Activated CD4-positive, alpha-beta T cell treated with anti-CD3 and anti-CD28 coated beads, Interleukin-2, amount 10 ng/mL, durations not matched to agents 24 days and 14 days (primary cell): ENCODE measurements around the gene PPP6R2. TPM values are rescaled to one million over a fixed set of nuclear protein-coding genes. Genes with fewer than 3 reads are reported as not detected.
"Not testable (repeated sequence)": the region's sequence is repeated elsewhere in the genome, so short reads cannot be mapped to it uniquely, and the experiment has no call there.

Experiments
- DNase-seq: peaks from one replicate; pipeline ENCODE4 v3.0.0; 2022
- H3K27ac Mint-ChIP-seq: one replicate; pipeline ENCODE4 v1.8.0; 2022; ENCODE audit warnings: mild to moderate bottlenecking, mixed read lengths
- H3K27me3 Mint-ChIP-seq: one replicate; pipeline ENCODE4 v1.8.0; 2022; ENCODE audit warnings: mixed read lengths
- H3K36me3 Mint-ChIP-seq: one replicate; pipeline ENCODE4 v1.8.0; 2022; ENCODE audit warnings: low read depth, mild to moderate bottlenecking, mixed read lengths
- H3K4me1 Mint-ChIP-seq: one replicate; pipeline ENCODE4 v1.8.0; 2021; ENCODE audit warnings: mixed read lengths
- H3K4me3 Mint-ChIP-seq: one replicate; pipeline ENCODE4 v1.8.0; 2022; ENCODE audit warnings: mild to moderate bottlenecking, moderate library complexity, mixed read lengths
- H3K9me3 Mint-ChIP-seq: one replicate; pipeline ENCODE4 v1.8.0; 2021; ENCODE audit warnings: mixed read lengths
- intact Hi-C: fragments of 100-400 bp; cut with micrococcal nuclease; formaldehyde crosslinking; loops from one replicate; pipeline ENCODE4 v1.15.1; 2023
- total RNA-seq: library from RNA; stranded (reverse); gene quantifications from 2 replicates; pipeline ENCODE4 v1.2.3, GENCODE V29; 2022

Gene PPP6R2
- total RNA-seq, 1 donor from 2014 or later: 44.0 TPM

DNA sequence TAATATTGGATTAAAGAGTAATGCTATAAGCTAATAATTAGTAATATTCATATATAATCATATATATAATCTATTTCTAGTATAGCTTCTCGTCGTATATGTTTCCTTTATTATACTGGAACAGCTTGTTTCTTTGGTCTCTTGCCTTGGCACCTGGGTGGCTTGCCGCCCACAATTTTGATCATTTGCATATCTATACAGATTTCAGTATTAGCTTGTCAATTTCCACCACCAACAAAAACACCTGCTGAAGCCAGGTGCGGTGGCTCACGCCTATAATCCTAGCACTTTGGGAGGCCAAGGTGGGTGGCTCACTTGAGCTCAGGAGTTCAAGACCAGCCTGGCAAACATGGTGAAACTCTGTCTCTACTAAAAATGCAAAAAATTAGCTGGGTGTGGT lies 8.7 kb upstream of the PPP6R2 start:
- H3K9me3 Mint-ChIP-seq, H3K4me3 Mint-ChIP-seq, intact Hi-C loops, H3K27me3 Mint-ChIP-seq, H3K27ac Mint-ChIP-seq, H3K4me1 Mint-ChIP-seq, H3K36me3 Mint-ChIP-seq, DNase-seq: not testable (repeated sequence)

DNA sequence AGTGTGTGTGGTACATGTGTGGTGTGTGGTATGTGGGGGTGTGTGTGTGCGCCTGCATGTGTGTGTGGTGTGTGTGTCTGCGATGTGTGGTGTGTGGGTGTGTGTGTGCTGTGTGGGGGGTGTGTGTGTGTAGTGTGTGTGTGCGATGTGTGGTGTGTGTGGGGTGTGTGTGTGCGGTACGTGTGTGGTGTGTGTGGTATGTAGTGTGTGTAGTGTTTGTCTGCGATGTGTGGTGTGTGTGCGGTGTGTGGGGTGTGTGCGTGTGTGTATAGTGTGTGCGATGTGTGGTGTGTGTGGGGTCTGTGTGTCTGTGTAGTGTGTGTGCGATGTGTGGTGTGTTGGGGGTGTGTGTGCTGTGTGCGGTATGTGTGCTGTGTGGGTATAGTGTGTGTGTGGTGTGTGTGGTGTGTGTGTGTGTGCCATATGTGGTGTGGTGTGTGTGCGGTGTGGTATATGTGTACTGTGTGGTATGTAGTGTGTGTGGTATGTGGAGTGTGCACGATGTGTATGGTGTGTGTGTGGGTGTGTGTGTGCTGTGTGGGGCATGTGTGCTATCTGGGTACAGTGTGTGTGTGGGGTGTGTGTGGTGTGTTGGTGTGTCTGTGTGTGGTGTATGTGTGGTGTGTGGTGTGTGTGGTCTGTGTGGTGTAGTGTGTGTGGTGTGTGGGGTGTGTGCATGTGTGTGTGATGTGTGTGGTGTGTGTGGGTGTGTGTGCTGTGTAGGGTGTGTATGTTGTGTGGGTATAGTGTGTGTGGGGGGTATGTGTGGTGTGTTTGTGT lies 5.7 kb upstream of the PPP6R2 start:
- H3K27me3 Mint-ChIP-seq: no peaks in the 10 kb centered on the region

DNA sequence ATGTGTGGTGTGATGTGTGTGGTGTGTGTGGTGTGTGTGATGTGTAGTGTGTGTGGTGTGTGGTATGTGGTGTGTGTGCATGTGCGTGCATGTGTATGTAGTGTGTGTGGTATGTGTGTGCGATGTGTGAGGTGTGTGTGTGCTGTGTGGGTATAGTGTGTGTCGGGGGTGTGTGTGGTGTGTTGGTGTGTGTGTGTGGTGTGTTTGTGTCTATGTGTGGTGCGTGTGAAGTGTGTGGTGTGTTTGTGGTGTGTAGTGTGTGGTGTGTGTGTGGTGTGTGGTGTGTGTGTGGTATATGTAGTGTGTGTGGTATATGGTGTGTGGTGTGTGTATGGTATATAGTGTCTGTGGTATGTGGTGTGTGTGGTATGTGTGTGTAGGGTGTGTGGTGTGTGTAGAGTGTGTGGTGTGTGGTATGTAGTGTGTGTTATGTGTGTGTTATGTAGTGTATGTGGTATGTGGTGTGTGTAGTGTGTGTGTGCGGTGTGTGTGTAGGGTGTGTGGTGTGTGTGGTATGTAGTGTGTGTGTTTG lies 5.0 kb upstream of the PPP6R2 start:
- Mint-ChIP-seq H3K4me1 (peaks cover 4% of the 10 kb centered on the region), H3K36me3 (no peaks in the 10 kb centered on the region), H3K9me3 (no peaks in the 10 kb centered on the region), H3K27me3 (no peaks in the 10 kb centered on the region), H3K4me3 (no peak overlapping the region), H3K27ac (no peak overlapping the region)
- no peak for DNase-seq
- intact Hi-C loops: no loop called here

More for the DNA sequence above, 5.7 kb upstream of the PPP6R2 start:
- peaks cover 4% of the 10 kb centered on the region for H3K4me1 Mint-ChIP-seq
- H3K36me3 Mint-ChIP-seq: no peaks in the 10 kb centered on the region
- no peak overlapping the region for H3K4me3 Mint-ChIP-seq
- DNase-seq: no peak
- H3K27ac Mint-ChIP-seq: no peak overlapping the region
- no peaks in the 10 kb centered on the region for H3K9me3 Mint-ChIP-seq
- intact Hi-C loops: no loop called here

DNA sequence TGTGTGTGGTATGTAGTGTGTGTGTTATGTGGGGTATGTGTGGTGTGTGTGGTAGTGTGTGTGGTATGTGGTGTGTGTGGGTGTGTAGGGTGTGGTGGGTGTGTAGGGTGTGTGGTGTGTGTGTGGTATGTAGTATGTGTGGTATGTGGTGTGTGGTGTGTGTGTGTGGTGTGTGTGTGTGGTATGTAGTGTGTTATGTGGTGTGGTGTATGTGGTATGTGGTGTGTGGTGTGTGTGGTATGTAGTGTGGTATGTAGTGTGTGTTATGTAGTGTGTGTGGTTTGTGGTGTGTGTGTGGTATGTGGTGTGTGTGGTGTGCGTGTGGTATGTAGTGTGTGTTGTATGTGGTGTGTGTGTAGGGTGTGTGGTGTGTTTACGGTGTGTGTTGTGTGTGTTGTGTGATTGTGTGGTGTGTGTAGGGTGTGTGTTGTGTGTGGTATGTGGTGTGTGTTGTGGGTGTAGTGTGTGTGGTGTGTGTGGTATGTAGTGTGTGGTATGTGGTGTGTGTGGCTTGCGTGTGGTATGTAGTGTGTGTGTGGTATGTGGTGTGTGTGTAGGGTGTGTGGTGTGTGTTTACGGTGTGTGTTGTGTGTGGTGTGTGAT lies 4.2 kb upstream of the PPP6R2 start:
- intact Hi-C loops: no loop called here
- peak; percentile 62 for DNase-seq
- H3K4me3 Mint-ChIP-seq: no peak overlapping the region
- no peaks in the 10 kb centered on the region for H3K9me3 Mint-ChIP-seq
- H3K4me1 Mint-ChIP-seq: peaks cover 4% of the 10 kb centered on the region
- H3K27ac Mint-ChIP-seq: no peak overlapping the region
- no peaks in the 10 kb centered on the region for H3K27me3 Mint-ChIP-seq
- no peaks in the 10 kb centered on the region for H3K36me3 Mint-ChIP-seq

DNA sequence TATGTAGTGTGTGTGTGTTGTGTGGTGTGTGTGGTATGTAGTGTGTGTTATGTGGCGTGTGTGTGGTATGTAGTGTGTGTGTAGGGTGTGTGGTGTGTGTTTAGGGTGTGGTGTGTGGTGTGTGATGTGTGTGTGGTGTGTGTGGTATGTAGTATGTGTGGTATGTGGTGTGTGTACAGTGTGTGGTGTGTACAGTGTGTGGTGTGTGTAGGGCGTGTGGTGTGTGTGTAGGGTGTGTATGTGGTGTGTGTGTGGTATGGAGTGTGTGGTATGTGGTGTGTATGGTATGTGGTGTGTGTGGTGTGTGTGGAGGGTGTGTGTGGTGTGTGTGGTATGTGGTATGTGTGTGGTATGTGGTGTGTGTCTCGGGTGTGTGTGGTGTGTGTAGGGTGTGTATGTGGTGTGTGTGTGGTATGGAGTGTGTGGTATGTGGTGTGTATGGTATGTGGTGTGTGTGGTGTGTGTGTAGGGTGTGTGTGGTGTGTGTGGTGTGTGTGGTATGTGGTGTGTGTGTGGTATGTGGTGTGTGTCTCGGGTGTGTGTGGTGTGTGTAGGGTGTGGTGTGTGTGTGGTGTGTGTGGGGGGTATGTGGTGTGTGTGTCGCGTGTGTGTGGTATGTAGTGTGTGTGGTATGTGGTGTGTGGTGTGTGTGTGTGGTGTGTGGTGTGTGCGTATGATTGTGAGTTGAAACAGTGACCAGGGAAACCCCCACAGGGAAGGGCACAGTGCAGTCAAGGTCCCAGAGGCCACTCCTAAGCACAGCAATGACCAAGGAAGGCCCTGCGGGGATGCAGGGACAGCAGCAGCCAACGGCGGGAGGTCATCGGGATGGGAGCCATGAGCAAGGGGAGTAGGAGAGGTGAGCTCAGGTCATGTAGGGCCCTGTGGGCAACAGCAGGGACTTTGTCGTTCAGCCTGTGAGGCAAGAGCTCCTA lies 2.9 kb upstream of the PPP6R2 start:
- Mint-ChIP-seq H3K27ac (no peak overlapping the region), H3K4me3 (no peak overlapping the region), H3K4me1 (peaks cover 4% of the 10 kb centered on the region), H3K9me3 (no peaks in the 10 kb centered on the region), H3K36me3 (no peaks in the 10 kb centered on the region), H3K27me3 (no peaks in the 10 kb centered on the region)
- intact Hi-C loops: loop anchor here (10.0 kb wide), 1 partner anchor 165 kb away; the partner anchor contains the start of genes LMF2 and NCAPH2
- DNase-seq: peak; percentile 71

DNA sequence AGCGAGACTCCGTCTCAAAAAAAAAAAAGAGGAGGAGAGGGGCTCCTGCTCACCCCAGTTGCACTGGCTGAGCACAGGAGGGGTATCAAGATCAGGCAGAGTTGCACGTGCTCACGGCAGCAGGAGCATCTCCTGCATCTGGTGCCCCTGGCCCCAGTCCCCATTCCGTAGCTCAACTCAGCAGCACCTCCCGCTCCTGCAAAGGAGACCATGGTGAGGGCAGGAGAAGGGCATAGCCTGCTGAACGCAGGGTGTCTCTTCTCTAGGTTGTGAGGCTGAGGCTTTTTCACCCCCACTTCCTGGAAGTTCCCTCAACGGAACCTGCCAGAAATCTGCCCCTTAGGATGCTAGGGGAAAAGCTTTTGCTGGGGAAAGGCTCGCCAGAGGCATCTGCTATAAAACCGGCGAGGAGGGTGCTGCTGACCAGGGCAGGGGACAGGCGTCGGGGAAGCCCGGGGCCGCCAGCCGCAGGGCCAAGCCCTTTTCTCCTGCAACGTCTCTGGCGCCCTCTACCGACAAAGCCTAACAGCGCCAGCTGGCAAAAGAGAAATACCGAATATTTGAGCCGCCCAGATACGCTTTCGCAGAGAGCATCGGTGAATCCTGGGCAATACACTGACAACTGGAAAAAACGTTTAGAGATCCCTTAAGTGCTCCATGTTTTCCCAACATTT lies 1.0 kb upstream of the PPP6R2 start:
- Mint-ChIP-seq H3K9me3 (no peaks in the 10 kb centered on the region), H3K27me3 (no peaks in the 10 kb centered on the region), H3K36me3 (no peaks in the 10 kb centered on the region), H3K4me1 (peaks cover 4% of the 10 kb centered on the region), H3K4me3 (peak overlapping the region; percentile 80), H3K27ac (peak overlapping the region; percentile 89)
- peak; percentile 97 for DNase-seq
- intact Hi-C loops: loop anchor here (1.0 to 10.0 kb wide), 6 partner anchors 15 to 279 kb away; partner anchors contain the start of genes DENND6B, LMF2, MAPK11 and NCAPH2

DNA sequence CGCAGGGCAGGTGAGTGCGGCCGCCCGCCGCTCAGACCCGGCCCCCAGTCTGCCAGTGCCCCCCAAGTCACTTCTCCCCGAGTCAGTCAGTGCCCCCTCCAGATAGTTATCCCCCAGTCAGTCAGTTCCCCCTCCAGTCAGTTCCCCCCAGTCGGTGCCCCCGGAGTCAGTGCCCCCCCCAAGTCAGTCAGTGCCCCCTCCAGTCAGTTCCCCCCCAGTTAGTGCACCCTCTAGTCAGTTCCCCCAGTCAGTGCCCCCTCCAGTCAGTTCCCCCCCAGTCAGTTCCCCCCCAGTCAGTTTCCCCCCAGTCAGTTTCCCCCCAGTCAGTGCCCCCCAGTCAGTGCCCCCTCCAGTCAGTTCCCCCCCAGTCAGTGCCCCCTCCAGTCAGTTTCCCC lies 411 bp downstream of the PPP6R2 start:
- H3K36me3 Mint-ChIP-seq: no peaks in the 10 kb centered on the region
- H3K27me3 Mint-ChIP-seq: no peaks in the 10 kb centered on the region
- peak overlapping the region; percentile 76 for H3K4me3 Mint-ChIP-seq
- DNase-seq: no peak
- H3K9me3 Mint-ChIP-seq: no peaks in the 10 kb centered on the region
- peak overlapping the region; percentile 72 for H3K27ac Mint-ChIP-seq
- intact Hi-C loops: loop anchor here (2.0 to 10.0 kb wide), 3 partner anchors 73 to 277 kb away; partner anchors contain the start of genes LMF2, MAPK11 and NCAPH2
- peaks cover 4% of the 10 kb centered on the region for H3K4me1 Mint-ChIP-seq

DNA sequence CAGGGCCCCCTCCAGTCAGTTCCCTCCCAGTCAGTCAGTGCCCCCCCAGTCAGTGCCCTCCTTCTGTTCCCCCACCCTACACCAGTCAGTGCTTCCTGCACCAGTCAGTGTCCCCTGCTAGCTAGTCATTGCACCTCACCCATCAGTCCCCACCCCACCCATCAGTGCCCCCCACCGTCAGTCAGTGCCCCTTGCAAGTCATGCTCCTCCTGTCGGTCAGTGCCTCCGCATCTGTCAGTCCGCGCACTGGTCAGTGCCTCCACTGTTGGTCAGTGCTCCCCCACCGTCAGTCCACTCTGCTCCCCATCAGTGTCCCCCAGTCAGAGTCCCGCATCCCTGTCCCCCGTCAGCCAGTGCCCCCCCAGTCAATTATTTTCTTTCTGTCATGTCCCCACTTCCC lies 3.3 kb downstream of the PPP6R2 start:
- H3K9me3 Mint-ChIP-seq: no peaks in the 10 kb centered on the region
- DNase-seq: no peak
- no peak overlapping the region for H3K27ac Mint-ChIP-seq
- H3K4me3 Mint-ChIP-seq: no peak overlapping the region
- H3K36me3 Mint-ChIP-seq: peaks cover 2% of the 10 kb centered on the region
- H3K27me3 Mint-ChIP-seq: no peaks in the 10 kb centered on the region
- peaks cover 3% of the 10 kb centered on the region for H3K4me1 Mint-ChIP-seq
- intact Hi-C loops: loop anchor here (10.0 kb wide), 1 partner anchor 158 kb away; the partner anchor contains the start of genes LMF2 and NCAPH2

DNA sequence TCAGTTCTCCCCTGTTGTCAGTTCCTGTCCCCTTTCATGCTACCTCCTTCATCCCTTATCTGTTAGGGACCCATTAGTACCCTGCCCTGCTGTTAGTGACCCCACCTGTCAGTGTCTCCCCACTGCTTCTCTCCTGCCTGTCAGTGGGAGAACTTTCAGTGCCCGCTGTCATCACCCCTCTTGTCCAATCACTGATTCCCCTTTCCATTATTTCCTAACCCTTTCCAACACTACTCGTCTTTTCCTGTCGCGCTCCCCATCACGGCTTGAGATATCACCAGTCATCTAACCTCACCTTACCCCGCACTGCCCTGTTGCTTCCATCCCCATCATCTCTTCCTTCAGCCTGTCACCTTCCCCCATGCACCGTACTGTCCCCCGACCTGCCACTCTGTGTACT lies 4.0 kb downstream of the PPP6R2 start:
- Mint-ChIP-seq H3K4me1 (peaks cover 1% of the 10 kb centered on the region), H3K36me3 (peaks cover 2% of the 10 kb centered on the region), H3K9me3 (no peaks in the 10 kb centered on the region), H3K27me3 (no peaks in the 10 kb centered on the region), H3K4me3 (no peak overlapping the region), H3K27ac (no peak overlapping the region)
- intact Hi-C loops: loop anchor here (10.0 kb wide), 1 partner anchor 158 kb away; the partner anchor contains the start of genes LMF2 and NCAPH2
- no peak for DNase-seq

DNA sequence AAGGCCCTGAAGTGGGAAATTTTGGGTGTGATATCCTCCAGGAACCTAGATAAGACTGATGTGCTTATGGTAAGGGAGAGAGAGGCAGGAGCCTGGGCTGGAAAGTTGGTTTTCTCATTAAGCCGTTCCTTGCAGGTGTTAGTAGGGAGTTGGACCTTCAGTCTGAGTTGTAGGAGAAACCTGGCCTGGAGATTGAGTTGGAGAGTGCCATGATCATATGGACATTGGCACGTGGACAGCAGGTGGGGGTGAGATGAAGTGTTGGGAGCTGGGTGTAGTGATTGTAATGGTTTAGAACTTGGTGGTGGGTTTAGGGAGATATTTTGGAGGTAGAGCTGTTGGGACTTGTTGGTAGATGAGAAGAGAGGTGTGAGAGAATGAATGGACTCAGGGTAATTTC lies 4.9 kb downstream of the PPP6R2 start:
- Mint-ChIP-seq H3K36me3 (peaks cover 7% of the 10 kb centered on the region), H3K27me3 (no peaks in the 10 kb centered on the region), H3K4me3 (no peak overlapping the region), H3K4me1 (peaks cover under 1% of the 10 kb centered on the region), H3K9me3 (no peaks in the 10 kb centered on the region), H3K27ac (no peak overlapping the region)
- DNase-seq: no peak
- intact Hi-C loops: loop anchor here (10.0 kb wide), 1 partner anchor 157 kb away; the partner anchor contains the start of genes LMF2 and NCAPH2

DNA sequence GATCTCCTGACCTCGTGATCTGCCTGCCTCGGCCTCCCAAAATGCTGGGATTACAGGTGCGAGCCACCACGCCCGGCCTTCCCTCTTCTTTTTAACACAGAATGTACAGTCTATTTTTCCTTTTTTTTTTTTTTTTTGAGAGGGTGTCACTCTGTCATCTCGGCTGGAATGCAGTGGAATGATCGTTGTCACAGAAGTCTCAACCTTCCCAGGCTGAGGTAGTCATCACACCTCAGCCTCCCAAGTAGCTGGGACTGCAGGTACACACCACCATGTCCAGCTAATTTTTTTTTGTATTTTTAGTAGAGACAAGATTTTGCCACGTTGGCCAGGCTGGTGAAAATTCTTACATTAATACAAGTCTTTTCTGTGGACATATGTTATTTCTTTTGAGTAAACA lies 13.1 kb downstream of the PPP6R2 start:
- H3K27me3 Mint-ChIP-seq: no peaks in the 10 kb centered on the region
- H3K9me3 Mint-ChIP-seq: no peaks in the 10 kb centered on the region
- H3K4me3 Mint-ChIP-seq: no peak overlapping the region
- DNase-seq: no peak
- no peak overlapping the region for H3K27ac Mint-ChIP-seq
- peaks cover 33% of the 10 kb centered on the region for H3K36me3 Mint-ChIP-seq
- intact Hi-C loops: no loop called here
- peaks cover 18% of the 10 kb centered on the region for H3K4me1 Mint-ChIP-seq

DNA sequence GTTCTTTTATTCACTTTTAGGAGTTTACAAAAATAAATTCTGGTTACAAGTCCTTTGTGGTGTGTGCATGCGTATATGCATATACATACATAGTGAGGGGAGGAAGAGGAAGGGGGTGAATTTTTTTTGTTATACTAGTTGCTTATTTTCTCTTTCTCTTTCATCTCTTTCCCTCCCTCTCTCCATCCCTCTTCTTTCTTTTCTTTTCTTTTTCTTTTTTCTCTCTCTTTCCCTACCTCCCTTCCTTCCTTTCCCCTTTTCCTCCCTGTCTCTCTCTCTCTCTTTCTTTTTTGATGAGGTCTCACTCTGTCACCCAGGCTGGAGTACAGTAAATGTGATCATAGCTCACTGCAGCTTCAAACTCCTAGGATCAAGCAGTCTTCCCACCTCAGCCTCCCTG lies 14.1 kb downstream of the PPP6R2 start:
- peak overlapping the region; percentile 14 for H3K27ac Mint-ChIP-seq

DNA sequence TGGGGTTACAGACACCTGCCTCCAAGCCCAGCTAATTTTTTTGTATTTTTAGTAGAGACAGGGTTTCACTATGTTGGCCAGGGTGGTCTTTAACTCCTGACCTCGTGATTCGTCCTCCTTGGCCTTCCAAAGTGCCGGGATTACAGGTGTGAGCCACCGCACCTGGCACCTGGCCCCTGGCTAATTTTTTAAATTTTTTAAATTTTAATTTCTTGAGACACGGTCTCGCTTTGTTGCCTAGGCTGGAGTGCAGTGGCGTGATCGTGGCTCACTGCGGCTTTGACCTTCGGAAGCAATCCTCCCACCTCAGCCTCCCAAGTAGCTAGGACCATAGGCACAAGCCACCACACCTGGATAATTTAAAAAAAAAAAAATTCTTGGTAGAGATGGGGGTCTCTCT lies 14.6 kb downstream of the PPP6R2 start:
- intact Hi-C loops: no loop called here
- Mint-ChIP-seq H3K4me3 (no peak overlapping the region), H3K36me3 (peaks cover 32% of the 10 kb centered on the region), H3K4me1 (peaks cover 29% of the 10 kb centered on the region), H3K27me3 (no peaks in the 10 kb centered on the region), H3K27ac (no peak overlapping the region), H3K9me3 (no peaks in the 10 kb centered on the region)
- no peak for DNase-seq

More for the DNA sequence above, 14.1 kb downstream of the PPP6R2 start:
- Mint-ChIP-seq H3K27me3 (no peaks in the 10 kb centered on the region), H3K4me3 (no peak overlapping the region), H3K36me3 (peaks cover 35% of the 10 kb centered on the region), H3K9me3 (no peaks in the 10 kb centered on the region), H3K4me1 (peaks cover 27% of the 10 kb centered on the region)
- intact Hi-C loops: no loop called here
- no peak for DNase-seq
